ENCODE measurements around the gene KLHL6.
"Not testable (repeated sequence)": the region's sequence is repeated elsewhere in the genome, so short reads cannot be mapped to it uniquely, and the experiment has no call there.

KLHL6 gene

DNA sequence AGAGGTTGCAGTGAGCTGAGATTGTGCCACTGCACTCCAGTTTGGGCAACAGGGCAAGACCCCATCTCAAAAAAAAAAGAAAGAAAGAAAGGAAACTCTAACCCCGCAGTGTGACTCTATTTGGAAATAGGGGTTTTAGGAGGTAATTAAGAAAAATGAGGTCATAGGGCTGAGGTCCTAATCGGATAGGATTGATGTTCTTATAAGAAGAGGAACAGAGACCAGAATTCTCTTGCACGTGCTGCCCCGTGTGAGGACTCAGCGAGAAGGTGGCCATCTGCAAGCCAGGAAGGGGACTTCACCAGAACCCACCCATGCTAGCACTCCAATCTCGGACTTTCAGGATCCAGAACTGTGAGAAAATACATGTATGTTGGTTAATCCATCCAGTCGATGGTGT is 25.8 kb downstream of the KLHL6 start:
- no peak for DNase-seq (ENCODE audit: low spot score)

DNA sequence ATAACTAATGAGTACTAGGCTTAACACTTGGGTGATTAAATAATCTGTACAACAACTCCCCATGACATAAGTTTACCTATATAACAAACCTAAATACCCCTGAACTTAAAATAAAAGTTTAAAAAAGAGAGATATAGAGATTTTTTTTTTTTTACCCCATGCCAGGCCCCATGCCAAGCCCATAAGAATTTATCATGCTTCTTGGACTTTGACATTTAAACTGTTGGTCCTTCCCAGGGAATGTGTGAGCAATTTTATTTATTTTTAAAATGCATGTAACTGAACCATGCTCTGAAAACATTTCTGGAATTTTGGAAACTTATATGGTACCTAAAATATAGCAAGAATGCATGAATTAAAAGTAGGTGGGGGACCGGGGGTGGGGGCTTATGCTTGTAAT is 26.3 kb downstream of the KLHL6 start:
- DNase-seq (ENCODE audit: low spot score), result no peak

DNA sequence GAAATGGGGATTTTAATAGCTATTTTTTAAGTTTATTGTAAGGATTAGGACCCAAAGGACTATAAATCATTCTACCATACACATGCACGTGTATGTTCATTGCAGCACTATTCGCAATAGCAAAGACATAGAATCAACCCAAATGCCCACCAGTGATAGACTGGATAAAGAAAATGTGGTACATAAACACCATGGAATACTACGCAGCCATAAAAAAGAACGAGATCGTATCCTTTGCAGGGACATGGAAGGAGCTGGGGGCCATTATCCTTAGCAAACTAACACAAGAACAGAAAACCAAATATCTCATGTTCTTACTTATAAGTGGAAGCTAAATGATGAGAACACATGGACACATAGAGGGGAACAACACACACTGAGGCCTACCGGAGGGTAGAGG is 26.7 kb downstream of the KLHL6 start:
- not testable (repeated sequence) for DNase-seq (ENCODE audit: low spot score)

DNA sequence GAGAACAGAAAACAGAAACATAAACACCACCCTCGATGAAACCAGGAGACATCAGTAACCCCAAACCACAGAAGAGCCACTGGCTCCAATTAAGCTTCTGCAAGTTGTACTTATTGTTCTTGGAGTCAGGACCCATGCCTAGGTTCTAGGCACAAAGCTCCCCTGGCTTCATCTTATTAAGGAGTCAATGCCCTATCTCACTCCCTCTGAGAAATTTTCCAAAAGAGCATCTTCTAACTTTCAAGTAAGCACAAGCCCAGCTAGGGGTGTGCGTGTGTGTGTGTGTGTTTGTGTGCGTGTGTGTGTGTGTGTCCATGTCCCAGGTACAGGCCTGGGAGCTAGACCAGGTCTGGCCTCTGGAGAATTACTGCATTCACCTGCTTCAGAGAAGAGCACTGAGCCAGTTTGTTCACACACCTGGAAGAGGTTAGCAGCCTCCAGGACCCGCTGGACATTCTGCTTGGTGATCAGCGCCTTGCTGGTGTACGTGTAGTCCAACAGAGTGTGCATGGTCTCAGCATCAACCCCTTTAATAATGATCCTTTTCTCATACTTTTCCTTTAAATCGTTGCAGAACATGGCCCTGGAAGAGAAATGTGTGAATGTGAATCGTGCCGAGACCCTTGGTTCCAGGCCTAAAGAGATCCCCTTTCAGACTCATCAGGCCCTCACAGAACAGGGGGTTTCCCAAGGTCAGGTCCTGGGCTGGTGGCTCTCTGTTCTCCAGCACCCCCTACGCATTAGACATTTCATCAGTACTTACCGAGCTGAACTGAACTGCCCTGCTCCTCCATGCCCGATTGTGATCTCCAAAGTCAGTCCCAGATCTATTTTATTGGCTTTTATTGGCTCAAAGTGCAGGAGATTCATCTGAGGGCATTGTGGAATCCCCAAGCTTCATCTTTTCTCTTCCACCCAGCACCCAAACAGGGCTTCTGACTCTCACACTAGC is 27.8 kb downstream of the KLHL6 start:
- no peak for DNase-seq (ENCODE audit: low spot score)

DNA sequence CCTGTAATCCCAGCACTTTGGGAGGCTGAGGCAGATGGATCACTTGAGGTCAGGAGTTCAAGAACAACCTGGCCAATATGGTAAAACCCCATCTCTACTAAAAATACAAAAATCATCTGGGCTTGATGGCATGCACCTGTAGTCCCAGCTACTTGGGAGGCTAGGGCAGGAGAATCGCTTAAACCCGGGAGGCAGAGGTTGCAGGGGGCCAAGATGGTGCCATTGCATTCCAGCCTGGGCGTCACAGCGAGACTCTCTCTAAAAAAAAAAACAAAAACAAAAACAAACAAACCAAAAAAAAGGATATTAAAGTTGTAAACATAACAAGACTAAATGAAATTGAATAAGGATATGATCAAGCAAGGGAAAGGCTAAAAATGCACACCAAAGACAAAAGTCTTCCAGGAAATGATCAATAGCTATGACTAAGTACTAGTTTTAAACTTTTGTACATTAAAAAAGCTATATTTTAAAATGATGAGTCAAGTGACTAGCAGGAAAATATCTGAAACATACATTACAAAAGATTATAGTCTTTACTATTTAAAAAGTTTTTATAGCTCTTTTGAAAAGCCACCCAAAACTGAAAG is 28.6 kb downstream of the KLHL6 start:
- DNase-seq (ENCODE audit: low spot score), result no peak

DNA sequence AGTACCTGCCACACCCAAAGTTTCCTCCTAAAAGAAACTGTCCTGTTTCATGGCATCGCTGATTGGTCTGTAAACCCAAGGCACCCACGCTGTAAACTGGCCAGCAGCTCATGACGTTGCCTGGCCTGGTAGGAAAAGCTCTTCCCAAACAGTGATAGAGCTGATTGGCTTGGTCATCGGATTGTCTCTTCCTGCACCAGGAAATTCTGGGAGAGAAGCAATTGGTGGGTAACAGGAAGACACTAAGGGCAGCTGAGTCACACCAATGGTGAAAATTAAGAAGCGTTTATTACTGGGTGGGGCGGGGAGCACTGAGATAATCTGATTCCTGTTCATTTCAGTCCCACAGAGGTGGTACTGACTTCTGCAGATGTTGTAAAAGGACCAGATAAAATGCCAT is 31.0 kb downstream of the KLHL6 start:
- DNase-seq (ENCODE audit: low spot score), result no peak

DNA sequence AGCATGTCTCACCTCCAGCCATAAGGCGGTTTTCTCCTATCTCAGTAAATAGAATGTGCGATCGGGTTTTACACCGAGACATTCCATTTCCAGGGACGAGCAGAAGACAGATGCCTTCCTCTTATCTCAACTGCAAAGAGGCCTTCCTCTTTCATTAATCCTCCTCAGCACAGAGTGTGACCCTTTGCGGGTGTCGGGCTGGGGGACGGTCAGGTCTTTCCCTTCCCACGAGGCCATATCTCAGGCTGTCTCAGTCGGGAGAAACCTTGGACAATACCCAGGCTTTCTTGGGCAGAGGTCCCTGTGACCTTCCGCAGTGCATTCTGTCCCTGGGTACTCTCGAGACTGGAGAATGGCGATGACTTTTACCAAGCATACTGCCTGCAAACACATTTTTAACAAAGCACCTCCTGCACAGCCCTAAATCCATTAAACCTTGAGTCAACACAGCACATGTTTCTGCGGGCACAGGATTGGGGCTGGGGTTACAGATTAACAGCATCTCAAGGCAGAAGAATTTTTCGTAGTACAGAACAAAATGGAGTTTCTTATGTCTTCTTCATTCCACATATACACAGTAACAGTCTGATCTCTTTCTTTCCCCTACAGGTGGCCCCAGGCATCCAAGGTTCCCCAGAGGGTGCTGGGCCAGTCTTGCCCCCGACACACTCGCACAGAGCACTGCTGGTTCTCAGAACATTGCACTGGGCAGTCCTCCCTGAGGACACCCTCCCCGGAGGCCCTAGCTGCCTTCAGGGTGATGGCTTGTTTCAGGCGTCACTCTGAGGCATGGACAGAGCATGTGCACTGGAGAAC is 34.6 kb downstream of the KLHL6 start:
- DNase-seq (ENCODE audit: low spot score), result not testable (repeated sequence)

DNA sequence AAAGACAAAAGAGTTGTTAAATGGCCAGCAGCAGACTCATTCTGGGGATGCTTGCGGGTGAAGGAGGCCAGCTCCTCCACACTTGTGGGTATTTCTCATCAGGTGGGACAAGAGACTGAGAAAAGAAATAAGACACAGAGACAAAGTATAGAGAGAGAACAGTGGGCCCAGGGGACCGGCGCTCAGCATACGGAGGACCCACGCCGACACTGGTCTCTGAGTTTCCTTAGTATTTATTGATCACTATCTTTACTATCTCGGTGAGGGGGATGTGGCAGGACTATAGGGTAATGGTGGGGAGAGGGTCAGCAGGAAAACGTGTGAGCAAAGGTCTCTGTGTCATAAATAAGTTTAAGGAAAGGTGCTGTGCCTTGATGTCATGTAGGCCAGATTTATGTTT is 35.2 kb downstream of the KLHL6 start:
- not testable (repeated sequence) for DNase-seq (ENCODE audit: low spot score)

DNA sequence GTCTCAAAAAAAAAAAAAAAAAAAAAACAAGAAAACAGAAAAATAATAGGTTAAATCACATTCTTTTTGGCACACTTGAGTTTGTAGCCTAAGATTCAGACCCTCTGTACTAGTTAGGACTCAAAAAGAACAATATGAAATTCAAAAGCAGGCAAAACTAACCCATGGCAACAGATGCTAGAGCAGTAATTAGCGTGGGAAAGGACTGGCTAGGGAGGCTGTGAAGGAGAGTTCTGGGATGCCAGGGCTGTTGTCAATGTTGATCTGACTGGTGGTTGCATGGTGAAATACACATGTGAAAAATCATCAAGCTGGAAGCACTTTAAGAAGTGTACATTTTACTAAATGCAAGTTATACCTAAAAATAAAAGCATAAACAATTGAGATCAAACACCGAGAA is 35.6 kb downstream of the KLHL6 start:
- DNase-seq (ENCODE audit: low spot score), result no peak

DNA sequence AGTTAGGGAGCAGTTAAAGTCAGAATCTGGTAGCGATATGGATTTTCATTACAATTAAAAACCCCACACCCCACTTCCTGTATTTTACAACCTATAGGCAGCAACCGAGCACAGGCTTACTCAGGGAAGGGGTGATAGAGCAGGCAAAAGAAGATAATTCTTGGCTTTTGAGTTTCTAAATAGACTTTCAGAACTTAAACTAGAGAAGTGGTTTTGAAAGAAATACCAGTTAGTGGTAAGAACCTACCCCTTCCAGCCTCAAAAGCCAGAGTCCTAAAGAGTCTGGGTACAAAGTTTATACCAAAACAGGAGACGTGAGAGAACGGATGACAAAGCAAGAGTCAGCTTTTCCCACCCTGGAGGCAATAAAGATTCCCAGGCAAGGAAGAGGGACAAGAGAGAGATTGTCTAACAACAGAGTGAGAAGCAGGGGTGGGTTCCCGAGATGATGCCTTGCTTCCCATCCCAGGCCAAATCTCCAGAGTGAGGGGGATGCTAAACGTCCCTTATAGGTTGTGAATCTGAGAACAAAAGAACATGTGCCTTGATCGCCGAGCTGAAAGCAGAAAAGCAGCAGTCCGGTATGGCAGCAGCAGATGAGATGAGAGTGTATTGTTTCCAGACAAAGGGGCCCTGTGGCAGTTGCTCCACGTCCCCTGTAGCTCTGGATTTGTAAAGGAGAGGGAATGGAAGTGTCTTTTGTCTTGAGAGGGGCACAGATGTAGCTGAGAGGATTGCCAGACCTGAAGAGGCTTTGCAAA is 36.8 kb downstream of the KLHL6 start:
- DNase-seq (ENCODE audit: low spot score), result no peak

DNA sequence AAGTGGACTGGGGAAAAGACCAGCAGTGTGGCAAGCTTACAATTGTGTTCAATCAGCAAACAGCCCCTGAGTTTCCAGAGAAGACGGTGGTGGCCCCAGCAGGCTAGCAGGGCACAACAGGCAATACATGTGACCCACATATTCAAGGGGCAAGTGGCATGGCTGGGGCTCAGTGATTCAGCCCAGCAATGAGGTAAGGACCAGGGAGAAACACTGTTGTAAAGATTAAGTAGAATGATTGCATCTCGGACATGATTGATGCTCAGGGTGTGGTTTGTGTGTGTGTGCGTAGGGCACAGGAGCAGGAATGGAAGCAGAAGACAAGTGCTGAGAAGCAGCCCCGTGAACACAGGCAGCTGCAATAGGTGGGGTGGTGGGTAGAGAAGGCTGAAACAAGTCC is 37.9 kb downstream of the KLHL6 start:
- no peak for DNase-seq (ENCODE audit: low spot score)

DNA sequence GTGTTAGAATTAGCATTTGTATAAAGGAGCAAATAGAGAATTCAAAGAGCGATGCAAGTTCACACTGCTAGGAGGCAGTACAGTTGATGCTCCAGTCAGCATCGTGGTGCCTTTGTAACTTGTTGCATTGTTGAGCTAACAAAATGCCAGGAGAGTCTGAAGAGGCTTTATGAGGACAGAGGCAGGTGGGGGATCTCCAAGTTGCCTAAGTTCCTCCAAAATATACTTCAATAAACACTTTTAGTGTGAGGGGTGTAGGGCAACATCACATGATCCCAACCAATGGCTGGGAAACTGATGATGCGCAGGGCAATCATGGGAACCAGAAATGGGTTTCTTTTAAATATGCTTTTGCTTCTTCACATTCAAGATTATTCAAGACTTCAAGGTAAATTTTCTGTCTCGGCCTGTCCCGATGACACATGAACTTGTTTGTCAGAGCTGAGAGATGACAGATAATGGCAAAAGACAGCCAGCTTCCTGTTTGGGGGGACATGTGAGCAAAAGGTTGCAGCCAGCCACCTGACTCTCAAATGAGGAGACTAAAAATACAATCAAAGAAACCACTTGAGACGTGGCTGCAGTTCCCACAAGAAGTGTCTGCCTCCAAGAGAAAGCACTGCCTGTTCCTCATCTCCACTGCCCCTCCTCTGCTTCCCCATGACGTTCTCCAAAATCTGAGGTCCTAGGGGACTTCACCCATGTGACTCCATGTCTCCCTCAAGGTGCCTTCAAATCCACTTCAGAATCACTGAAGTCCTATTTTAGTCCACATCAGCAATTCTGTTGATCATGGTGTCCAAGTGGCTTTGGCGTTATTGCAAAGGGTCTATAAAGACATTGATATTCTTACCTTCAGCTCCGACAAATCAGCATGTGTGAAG is 39.3 kb downstream of the KLHL6 start:
- DNase-seq (ENCODE audit: low spot score), result no peak

DNA sequence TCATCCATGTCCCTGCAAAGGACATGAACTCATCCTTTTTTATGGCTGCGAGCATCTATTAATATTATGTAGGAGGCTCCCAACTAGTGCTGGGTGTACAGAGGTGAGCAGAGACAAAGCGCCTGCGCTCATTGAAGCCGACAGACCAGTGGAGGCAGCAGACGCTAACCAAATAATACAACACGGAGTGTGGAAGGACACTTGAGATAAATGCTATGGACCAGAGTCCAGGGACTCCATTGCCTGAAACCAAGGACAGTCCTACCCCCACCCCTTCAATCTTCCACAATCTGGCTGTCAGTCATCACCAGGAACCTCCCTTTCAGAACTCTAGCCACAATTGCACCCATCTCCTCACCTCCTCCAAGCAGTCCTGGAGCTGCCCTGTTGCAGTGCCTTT is 41.5 kb downstream of the KLHL6 start:
- DNase-seq (ENCODE audit: low spot score), result no peak

DNA sequence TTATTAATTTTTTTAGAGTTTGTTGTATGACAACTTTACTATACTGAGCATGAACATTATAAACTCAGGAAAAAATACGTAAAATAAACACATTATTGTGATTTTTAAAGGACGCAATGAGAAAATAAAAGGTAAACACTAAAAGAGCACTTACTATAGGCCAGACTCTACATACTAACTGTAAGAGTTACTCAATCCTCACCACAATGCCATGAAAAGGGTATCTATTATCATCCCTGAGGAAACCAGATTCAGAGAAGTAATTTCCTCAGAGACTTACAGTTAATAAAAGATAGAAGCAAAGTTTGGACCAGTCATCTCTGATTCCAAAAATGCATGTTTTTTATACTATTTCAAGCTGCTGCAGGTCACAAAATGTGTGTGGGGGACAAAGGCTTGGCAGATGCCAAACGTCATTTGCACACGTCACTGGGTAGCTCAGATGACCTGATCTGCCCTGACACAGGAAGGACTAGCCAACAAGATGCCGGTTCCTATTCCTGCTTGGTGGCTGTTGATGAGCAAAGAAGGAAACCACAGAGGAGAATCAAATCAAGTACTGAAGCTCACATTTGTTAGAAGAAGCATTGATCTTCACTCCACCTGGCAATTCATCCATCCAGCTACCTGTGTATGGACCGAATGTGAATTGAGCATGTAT is 42.3 kb downstream of the KLHL6 start:
- no peak for DNase-seq (ENCODE audit: low spot score)

DNA sequence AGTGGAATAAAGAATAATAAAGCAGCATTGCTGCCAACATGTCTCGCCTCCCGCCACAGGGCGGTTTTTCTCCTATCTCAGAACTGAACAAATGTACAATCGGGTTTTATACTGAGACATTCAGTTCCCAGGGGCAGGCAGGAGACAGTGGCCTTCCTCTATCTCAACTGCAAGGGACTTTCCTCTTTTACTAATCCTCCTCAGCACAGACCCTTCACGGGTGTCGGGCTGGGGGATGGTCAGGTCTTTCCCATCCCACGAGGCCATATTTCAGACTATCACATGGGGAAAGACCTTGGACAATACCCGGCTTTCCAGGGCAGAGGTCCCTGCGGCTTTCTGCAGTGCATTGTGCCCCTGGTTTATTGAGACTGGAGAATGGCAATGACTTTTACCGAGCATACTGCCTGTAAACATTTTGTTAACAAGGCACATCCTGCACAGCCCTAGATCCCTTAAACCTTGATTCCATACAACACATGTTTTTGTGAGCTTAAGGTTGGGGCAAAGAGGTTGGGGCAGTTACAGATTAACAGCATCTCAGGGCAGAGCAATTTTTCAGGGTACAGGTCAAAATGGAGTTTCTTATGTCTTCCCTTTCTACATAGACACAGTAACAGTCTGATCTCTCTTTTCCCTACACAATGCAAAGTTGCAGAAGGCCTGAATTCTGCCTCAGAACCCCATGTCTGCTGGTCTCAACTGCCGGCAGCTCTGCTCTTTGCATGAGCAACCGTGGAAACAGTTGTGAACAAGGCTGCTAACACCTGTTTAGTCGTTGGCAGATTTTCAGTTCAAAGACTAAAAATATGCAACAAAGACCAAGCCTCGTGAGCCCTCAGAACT is 44.0 kb downstream of the KLHL6 start:
- not testable (repeated sequence) for DNase-seq (ENCODE audit: low spot score)

DNA sequence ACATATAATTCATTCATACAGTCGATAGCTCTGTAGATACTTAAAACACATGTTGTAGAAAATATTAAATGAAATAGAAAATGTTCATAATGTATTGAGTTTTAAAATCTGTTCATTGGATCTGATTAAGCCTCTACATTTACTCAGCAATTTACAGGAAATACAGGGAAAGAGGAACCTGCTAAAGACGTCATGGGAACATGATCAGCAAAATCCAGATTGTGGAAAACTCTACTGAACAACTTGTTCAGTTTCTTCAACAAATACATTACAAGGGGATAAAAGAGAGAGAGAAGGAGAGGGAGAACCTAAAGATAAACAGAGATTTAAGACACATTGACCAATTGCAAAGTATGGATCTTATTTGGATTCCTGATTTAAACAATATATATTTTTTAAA is 46.7 kb downstream of the KLHL6 start:
- no peak for DNase-seq (ENCODE audit: low spot score)

DNA sequence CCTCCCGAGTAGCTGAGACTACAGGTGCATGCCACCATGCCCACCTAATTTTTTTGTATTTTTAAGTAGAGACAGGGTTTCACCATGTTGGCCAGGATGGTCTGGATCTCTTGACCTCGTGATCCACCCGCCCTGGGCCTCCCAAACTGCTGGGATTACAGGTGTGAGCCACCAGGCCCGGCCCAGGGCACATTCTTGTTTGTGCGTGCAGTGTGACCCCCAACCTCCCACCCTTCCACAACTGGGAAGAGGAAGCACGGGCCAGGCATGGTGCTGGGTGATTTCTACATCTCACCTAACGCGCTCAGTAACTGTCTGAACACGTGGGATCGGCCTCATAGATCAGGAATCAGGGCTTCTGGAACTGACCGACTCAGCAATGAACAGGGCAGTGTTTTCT is 48.0 kb downstream of the KLHL6 start:
- no peak for DNase-seq (ENCODE audit: low spot score)

DNA sequence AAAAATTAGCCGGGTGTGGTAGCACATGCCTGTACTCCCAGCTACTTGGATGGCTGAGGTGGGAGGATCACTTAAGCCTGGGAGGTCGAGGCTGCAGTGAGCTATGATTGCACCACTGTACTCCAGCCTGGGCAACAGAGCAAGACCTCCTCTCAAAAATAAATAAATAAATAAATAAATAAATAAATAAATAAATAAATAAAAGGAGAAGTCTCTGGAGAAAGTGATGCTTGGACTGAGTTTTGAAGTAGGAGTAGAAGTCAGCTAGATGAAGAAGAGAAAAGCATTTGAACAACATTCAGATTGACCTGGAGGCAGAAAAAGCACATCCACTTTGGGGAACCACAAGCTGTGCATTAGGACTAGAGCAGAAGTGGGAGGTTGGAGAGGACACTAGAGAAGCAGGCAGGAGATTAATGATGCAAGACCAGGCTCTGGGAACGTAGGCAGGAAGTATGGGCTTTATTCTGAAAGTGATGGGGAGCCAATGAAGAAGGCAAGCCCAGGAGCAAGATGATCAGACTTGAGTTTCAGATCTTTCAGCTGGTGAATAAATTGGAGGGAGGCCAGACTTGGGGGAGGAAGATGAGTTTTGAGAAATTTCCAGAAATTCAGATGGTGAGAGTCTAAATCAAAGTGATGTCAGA is 48.7 kb downstream of the KLHL6 start:
- no peak for DNase-seq (ENCODE audit: low spot score)

DNA sequence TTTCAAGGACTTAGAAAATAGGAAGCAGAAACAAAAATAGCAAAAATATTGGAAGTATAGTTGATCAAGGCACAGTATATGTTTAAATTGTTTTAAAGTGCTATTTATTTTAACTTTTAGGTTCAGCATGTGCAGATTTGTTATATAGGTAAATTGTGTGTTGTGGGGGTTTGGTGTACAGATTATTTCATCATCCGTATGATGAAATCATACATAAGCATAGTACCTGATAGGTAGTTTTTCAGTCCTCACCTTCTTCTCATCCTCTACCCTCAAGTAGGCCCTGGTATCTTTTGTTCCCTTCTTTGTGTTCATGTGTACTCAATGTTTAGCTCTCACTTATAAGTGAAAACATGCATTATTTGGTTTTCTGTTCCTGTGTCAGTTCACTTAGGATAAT is 50.9 kb downstream of the KLHL6 start:
- no peak for DNase-seq (ENCODE audit: low spot score)

Measured in GM03348 (cell line).